C4-2B (cell line): ENCODE data around the gene ASB8.

Experiments used
- H3K27ac ChIP-seq: fragments of 450-650 bp; 2 replicates; pipeline ENCODE4 v1.5.1; 2017
- ZFX ChIP-seq: fragments of 450-650 bp; IDR thresholded peaks from 2 replicates; pipeline ENCODE4 v1.6.1; 2017
- TF ChIP-seq, protein P1 (sequence below): fragments of 450-650 bp; conservative IDR thresholded peaks from 2 replicates; pipeline ENCODE4 v1.5.1; 2017; ENCODE audit warnings: mild to moderate bottlenecking

Gene ASB8

DNA sequence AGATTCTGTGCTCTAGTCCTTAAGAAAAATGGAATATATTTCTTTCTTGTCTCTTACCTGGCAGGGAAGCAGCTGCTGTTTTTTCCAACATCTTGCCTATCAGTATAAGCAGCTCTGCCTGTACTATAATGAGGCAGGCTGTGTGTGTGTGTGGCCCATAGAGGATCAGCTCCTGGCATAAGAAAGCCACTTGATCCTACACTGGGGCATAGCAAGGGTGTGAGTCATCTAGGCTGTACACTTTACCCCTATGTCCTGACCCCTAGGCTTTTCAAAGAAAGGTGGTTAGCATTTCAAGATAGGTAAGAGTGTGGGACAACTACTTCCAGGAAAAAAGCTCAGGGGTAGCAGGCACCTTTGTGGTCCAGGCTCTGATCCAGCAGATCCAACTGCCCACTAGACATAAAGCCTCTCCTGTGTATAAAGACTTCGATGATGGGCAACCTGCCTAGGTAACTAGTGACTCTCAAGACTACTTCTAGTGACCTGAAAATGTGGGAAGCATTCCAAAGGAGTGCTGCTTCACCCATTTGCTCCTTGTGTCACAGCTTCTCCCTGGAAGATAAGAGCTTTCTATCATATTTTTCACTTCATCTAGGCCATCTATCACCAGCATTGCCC, 46.5 kb downstream of the ASB8 start:
- no peak overlapping the region for H3K27ac ChIP-seq
- TF ChIP-seq, protein P1, sequence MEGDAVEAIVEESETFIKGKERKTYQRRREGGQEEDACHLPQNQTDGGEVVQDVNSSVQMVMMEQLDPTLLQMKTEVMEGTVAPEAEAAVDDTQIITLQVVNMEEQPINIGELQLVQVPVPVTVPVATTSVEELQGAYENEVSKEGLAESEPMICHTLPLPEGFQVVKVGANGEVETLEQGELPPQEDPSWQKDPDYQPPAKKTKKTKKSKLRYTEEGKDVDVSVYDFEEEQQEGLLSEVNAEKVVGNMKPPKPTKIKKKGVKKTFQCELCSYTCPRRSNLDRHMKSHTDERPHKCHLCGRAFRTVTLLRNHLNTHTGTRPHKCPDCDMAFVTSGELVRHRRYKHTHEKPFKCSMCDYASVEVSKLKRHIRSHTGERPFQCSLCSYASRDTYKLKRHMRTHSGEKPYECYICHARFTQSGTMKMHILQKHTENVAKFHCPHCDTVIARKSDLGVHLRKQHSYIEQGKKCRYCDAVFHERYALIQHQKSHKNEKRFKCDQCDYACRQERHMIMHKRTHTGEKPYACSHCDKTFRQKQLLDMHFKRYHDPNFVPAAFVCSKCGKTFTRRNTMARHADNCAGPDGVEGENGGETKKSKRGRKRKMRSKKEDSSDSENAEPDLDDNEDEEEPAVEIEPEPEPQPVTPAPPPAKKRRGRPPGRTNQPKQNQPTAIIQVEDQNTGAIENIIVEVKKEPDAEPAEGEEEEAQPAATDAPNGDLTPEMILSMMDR: no peak
- TF ChIP-seq ZFX: no peak

DNA sequence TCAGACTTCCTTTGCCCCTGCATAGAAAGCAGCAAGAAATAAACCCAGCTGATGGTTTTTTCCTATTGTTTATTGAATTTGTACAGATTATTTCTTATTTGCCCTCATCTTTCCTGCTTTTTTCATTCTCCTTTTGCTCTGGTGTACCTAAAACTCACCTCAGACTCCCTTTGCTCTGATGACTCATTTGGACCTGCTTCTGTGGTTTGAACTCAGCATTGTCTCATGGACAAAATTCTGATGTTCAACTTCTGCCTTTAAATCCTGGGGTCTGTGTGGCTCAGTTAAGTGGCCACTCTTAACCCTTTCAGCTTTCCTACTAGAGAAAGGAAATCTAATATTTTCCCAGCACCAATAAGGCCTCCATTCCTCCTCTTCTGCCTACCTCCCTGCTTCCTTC, 47.9 kb downstream of the ASB8 start:
- no peak for TF ChIP-seq ZFX
- TF ChIP-seq, protein P1: no peak
- H3K27ac ChIP-seq: no peak overlapping the region

DNA sequence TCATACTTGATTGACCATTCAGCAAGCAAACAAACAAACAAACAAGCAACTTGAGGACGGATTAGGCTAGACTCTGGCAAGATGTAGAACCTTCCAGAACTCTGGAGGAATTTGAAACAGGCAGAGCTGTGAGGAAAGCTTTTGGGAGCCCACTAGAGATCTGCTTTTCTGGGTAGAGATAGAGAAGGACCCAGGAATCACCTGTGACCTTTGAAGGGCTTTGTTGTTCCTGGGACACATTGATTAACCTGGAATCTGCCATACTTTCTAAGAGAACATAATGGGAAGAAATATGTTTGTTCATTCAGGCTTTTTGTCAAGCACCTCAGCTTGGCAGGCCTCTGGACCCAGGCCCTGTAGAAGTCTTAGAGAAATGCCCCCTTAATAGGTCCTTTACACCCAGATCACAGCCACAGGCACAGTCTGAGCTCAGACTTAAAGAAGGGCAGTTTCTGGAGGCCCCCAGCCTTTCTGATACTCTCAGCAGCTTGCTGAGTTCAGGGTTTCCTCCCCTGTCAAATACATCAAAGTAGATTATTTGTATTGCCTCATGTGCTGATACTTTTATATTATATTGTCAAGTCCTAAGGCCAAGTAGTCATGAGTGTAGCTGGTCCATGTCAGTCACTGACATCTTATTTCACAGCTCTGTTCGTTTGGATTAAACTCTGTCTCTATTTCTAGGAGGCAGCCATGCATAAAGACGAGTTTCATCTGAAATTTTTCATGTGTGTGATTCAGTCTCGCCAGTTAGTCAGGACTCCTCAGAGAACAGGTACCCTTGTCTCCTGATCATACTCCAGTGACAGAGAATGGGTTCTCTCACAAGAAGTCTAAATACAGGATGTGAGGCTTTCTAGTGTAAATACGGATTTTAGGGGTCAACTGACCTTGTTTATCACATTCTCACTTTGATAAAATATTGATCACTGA, 50.4 kb downstream of the ASB8 start:
- peak overlapping the region; percentile 95 for H3K27ac ChIP-seq

DNA sequence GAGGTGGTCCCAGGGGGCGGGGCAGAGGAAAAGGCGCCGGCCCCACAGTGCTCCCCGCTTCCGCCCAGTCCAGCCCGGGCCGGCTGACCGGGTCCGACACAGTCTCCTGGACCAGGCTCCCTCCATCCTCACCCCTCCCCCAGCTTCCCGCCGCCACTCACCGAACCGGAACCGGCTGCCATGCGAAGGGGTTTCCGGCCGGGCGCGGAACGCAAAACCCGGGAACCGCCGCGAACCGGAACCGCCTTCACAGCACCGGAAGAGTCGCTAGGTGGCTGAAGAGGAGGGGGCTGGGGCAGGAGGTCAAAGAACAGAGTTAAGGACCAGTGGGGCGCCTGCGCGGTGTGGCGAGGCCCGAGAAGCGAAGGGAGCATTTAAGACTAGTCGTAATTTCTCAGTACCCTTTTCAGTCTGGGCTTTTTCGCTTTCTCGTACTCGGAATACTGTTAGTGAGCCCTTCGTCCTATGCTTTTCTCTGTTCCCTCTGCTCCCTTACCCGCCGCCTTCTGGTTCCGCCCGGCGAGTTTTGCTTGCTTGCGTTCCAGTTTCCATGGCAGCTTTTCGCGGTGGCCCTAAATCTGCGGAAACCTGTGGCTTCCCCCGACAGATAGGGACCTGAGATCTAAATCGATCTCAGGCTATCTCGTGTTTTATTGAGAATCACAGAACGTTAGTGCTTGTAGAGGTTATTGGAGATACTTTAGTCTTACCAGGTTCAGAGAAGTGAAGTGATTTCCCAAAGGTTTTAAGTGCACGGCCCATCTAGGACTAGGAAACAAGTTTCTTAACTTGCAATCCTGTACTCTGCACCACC, 51.2 kb downstream of the ASB8 start, which contains the start of gene SENP1:
SENP1 (minus strand) TSS at position 213 of the 814 bp plus-strand sequence. CDS start 4,607 bp downstream, outside the sequence.
- peak within 1 kb of the TSS; percentile 95 for H3K27ac ChIP-seq
- TF ChIP-seq, protein P1: peak; percentile 20
- TF ChIP-seq ZFX: peak; percentile 5

More for the DNA sequence above, 50.4 kb downstream of the ASB8 start:
- TF ChIP-seq, protein P1: no peak
- TF ChIP-seq ZFX: no peak

DNA sequence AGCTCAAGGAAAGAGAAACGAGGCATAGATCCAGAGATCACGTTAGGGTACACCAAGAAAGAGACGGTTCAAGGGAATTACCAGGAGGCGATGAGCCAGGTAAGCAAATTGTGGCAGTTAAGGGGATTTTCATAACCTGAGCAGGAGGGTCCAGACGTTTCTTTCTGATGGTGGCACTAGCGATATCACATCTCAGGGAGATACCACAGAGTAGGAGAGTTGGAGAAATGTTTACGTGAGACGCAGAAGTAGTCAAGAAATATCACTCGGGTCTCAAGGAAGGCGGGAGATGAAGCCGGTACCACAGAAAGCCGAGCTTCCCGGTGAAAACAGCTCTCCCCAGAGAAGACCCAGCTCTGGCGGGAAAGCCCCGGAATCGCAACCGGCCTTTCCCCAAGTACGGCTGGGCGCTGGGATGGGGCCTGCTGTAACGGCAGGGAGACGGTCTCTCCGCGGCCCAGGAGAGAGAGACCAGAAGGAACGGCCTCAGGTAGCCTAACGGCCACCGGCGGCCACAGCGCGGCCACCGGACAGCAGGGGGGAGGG, 51.9 kb downstream of the ASB8 start:
- H3K27ac ChIP-seq: peak overlapping the region; percentile 95
- TF ChIP-seq, protein P1: no peak
- TF ChIP-seq ZFX: peak; percentile 80

DNA sequence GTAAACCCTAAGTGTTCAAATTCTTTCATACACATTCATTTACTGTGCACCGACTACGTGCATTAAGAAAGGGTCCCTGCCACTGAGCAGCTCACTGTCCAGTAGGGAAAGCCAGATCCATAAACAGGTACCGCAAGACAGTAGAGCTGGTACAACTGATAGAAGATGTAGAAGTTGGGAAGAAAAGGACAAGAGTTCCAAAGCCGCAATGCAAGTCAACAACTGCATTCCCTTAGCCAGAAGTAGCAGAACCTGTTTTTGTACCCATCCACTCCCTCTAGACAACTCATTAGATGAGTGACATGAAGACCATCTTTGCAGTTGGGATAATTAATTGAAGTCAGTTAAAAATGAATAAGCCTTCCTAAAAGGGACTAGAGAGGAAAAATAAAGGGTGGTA, 52.8 kb downstream of the ASB8 start:
- H3K27ac ChIP-seq: no peak overlapping the region
- TF ChIP-seq, protein P1: no peak
- no peak for TF ChIP-seq ZFX
